ENCODE data around the gene MATN1.
"Not testable (repeated sequence)": the region's sequence is repeated elsewhere in the genome, so short reads cannot be mapped to it uniquely, and the experiment has no call there.

The MATN1 gene

GRCh38 chr1:30697571-30698376 lies 25.6 kb downstream of the MATN1 start:
- DNase-seq (ENCODE audit: low spot score) = no peak

DNA sequence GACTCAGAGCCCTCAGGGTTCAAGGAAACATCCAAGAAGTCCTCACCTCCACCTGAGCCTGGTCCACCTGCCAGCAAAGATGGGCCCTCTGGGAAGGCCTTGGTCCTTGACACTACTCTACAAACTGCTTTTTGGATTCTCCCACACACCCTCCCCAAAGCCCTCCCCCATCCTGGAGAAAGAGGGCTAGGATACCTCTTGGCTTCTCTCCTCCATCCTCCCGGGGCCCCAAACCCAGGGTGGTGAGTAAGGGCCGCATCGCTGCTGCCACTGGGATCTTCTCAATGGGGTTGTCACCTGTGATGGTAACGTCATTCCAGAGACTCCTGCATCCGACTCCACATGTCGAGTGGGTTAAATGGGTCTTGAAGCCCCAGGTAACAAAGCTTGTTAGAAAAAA lies 26.6 kb downstream of the MATN1 start:
- DNase-seq (ENCODE audit: low spot score) = no peak

- no peak for DNase-seq (ENCODE audit: low spot score)
These were observed 27.9 kb downstream of the MATN1 start for GRCh38 chr1:30695439-30695841.

- DNase-seq (ENCODE audit: low spot score) = no peak
These were observed 28.9 kb downstream of the MATN1 start for GRCh38 chr1:30694280-30695175.

DNA sequence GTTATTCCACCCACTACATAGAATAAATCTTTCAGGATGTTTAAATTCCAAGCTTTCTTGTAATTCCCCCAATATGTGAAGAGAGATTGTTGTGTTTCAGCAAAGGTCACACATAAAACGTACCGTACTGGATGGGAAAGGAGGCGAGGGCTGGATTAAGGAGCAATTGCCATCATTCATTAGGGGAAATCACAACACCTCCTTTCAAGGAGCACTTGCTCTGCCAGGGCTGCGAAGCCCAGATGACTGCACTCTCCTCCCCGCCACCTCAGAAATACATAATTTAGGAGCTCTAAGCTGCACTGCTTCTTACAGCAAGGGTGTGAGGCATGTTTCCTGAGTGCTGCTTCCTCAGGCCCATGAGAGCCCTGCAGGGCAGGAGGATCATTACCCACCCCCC lies 29.6 kb downstream of the MATN1 start:
- DNase-seq (ENCODE audit: low spot score) = no peak

- DNase-seq (ENCODE audit: low spot score) = no peak
These were observed 30.0 kb downstream of the MATN1 start for GRCh38 chr1:30693366-30693765.

DNA sequence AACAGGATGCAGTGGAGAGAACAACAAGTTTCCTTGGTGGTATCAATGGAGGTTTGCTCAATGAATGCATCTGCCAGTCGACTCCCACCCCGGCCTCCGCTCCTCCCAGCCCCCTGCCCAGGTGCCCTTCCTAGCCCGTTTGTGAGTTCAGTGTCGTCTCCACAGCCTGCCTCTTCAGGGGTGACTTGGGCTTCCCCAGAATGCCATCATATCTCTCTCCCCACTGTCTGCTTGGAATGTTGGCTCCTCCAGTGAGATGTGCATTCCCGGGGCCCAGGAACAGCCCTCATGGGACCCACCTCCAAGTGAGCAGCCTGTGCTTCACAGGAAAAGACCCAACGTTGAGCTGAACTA lies 30.5 kb downstream of the MATN1 start:
- no peak for DNase-seq (ENCODE audit: low spot score)

DNA sequence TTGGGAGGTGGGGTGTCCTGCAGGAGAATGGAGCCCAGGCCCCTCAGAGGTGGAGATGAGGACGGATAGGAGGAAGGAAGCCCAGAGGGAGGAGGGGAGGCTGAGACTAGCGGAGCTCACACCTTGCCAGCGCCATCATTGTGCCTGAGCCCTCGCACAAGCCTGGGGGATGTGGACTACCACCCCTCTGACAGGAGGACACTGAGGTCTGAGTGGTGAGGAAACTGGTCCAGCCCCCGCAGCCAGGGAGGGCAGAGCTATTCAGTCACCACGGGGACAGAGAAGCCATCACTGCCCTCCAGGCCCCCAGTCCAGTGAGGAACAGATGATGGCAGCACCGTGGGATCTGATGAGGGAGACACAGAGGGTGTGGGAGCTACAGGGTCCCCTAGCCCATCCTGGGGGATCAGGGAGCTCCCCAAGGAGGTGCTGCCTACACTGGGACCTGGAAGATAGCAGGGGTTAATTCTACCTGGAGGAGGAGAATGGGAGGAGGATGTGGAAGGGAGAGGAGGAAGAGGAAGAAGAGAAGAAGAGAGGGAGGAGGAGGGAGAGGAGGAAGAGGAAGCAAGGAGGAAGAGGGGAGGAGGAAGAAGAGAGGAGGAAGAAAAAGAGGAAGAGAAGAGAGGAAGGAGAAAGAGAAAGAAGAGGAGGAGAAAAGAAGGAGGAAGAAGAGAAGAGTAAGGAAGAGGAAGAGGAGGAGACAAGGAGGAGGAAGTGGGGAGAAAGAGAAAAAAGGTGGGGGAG lies 31.0 kb downstream of the MATN1 start:
- DNase-seq (ENCODE audit: low spot score) = no peak

GRCh38 chr1:30691480-30691879 lies 31.9 kb downstream of the MATN1 start:
- no peak for DNase-seq (ENCODE audit: low spot score)

DNA sequence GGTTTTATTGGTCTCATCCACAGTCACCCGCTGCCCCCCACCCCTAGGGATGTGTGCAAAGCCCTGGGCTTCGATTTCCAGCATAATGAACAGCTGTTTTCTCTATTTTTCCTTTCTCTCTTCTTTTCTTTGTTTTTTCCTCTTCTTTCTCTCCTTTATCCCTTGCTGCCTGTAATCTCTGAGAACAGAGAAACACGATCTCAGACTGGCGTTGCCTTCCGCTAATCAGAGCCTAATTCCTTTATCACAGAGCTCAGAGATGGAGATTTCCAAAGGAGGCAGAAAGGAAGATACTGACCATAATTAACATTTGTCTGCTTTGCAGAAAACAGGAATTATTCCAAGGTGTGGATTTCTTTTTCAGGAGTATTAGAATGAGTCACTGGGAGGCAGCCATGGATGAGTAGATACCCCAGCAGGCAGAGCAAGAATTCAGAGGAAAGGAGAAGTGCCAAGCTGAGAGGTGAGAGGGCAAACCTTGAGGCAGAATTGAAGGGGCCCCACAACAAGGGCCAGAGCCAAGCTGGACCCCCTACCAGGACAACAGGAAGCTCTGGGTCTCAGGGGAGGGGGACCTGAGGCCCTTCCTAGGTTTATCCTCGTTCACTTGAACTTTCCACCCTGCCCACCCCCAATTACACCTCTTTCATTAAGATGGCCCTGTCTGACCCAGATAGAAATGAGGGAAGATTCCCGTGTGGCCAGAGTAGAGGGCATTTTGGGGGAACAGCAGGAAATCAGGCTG lies 33.3 kb downstream of the MATN1 start:
- no peak for DNase-seq (ENCODE audit: low spot score)

GRCh38 chr1:30688920-30689794 lies 34.2 kb downstream of the MATN1 start:
- no peak for DNase-seq (ENCODE audit: low spot score)

- DNase-seq (ENCODE audit: low spot score) = not testable (repeated sequence)
These were observed 34.9 kb downstream of the MATN1 start for GRCh38 chr1:30688516-30688915.

GRCh38 chr1:30687886-30688285 lies 35.5 kb downstream of the MATN1 start:
- DNase-seq (ENCODE audit: low spot score) = no peak

GRCh38 chr1:30686236-30686935 lies 37.0 kb downstream of the MATN1 start:
- no peak for DNase-seq (ENCODE audit: low spot score)

- DNase-seq (ENCODE audit: low spot score) = no peak
These were observed 37.6 kb downstream of the MATN1 start for GRCh38 chr1:30685796-30686165.

DNA sequence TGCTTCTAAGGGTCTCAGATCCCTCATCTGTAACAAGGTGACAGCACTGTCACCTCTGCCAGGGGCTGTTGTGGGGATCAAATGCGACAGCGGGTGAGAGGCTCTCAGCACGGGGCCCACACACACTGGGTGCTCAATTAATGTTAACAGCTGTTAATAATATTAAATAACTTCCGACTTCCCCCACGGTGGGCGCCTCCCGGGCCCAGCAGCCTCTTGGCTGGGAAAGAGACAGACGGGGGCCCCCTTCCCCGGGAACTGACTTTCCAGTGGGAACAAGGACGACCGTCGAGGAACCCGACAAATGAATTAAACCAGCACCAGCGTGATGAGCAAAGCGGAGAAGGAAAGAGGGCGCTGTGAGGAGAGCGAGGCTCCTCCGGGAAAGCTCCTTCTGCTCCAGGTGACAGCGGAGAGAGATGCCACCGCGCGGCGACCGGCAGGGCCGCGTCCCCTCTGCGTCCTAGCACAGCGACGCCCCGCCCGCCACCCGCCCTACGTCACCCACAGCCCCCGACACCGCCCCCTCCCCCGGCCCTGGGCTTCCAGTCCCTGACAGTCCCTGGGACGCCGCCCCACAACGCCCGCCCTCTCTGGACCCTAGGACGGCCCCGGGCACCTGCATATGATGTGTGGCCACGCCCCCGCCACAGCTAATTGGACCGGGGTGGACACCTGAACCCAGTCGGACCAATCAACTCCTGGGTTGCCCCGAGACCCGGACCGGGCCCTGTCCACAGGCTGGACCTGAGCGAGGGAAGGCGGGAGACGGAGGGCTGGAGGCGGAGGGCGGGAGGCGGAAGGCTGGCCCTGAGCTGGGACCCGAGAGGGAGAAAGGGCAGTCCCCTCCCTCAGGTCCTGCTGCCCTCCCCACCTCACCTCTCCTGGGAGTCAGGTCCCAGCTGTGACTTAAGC lies 38.2 kb downstream of the MATN1 start:
- DNase-seq (ENCODE audit: low spot score) = peak; percentile 10

DNA sequence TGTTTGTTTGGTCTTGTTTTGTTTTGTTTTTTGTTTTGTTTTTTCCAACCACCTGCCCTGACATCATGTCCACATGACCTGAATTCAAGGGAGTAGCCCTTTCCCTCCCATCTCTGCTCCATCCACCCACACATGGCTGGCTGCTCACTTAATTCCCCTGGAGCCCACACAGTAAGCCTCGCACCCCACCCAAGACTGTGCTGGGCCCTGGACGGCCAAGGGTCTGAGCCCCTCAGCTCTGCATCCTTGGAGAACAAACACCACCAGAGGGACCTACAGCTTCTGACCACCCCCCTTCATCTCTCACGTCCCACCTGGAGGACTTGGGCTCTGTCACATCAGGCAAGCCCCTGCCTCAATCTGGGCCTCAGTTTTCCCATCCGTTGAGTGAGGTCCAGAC lies 39.1 kb downstream of the MATN1 start:
- no peak for DNase-seq (ENCODE audit: low spot score)

DNA sequence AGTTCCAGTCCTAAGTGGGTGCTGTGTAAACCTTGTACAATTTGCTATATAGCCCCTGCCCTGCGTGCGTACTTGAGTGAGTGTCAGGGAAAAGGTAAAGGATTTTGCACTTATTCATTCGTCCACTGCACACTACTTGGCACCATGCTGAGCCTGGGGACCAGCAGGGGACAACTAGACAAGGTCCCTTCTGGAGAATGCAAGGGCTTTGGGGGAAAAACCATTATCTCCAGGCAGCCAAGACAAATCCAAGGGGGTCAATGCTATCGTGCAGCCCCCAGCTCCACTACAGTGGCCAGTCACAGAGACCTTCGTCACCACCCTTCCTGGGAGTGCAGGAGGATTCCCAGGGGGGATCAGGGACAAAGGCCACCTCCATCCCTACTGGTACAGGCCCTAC lies 39.7 kb downstream of the MATN1 start:
- DNase-seq (ENCODE audit: low spot score) = no peak
